HG02642 (cell line): ENCODE results near the gene FKTN.

Experiments used
- ATAC-seq: cut with Tn5 transposase; IDR thresholded peaks from one replicate; pipeline ENCODE4 v1.9.1; 2021; ENCODE audit warnings: mild to moderate bottlenecking; ENCODE audit not compliant: unreplicated experiment, poor library complexity

Gene FKTN

DNA sequence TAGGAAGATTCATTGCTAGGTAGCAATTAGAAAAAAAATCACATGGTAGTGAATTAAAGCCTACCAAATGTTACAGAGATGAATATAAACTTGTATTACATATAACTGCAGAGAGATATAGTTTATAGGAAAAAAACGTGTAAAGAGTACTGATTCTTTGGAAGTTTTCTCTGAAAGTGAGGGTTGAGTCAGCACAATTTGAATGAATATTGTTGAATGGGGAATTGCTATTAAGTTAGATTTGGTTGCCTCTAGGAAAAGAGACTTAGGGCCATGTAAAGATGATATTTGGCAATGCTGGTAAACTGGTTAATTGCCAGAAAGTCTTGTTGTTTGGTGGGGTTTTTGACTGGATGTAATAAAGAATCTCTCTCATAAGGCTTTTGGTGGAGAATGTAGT lies 67.2 kb downstream of the FKTN start:
- ATAC-seq: no peak

DNA sequence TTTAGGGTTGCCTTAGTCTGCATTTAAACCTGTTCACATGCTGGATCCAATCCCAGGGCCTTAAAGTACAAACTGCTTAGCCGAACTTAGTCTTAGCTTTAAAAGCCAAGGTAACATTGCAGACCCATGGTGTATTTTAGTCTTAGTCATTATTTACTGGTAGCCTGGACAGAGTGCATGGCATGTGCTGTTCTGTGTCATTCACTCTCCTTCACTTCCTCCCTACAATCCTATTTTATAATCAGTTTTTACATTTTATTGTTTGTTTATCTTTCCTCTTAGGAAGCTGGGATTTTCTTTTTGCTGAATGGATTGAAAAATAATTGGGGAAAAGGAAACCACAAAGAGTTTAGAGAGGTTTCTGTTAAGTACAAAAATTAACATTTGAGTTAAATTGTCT lies 74.9 kb downstream of the FKTN start:
- ATAC-seq: no peak

DNA sequence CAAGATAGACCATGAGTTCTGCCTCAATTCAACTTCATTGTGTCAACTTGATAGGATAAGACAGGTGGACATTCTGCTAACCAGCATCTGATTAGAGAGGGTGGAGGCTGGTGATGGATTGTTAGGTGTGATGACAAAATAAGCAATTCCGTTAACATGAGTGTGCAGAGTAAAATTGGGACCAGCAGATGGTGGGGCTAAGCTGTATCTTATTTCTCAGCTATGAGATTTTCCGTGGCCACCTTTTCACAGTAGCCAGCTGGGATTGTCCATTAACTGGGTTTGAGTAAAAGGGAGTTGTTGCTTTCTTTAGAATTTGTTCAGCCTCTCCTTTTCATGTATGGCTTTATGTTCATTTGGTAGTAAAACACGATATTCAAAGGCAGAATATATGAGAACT lies 75.5 kb downstream of the FKTN start:
- no peak for ATAC-seq

DNA sequence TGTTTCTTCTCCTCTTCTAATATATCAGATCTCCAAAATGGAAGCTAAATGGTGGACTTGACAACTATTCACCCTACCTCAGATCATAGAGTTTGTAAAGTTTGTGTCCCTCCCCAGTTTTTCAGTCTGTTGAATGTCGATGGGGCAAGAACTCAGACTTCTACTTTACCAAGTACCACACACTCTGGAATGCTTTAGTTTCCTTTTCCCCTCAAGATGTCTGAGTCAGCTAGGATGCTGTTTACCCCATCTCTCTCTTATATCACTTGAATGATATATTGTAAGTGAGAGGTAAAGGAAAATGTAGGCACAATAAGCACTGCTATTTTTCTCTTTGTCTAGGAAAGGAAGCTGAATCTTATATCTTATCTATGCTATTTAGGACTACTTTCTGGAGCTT lies 78.4 kb downstream of the FKTN start:
- no peak for ATAC-seq

DNA sequence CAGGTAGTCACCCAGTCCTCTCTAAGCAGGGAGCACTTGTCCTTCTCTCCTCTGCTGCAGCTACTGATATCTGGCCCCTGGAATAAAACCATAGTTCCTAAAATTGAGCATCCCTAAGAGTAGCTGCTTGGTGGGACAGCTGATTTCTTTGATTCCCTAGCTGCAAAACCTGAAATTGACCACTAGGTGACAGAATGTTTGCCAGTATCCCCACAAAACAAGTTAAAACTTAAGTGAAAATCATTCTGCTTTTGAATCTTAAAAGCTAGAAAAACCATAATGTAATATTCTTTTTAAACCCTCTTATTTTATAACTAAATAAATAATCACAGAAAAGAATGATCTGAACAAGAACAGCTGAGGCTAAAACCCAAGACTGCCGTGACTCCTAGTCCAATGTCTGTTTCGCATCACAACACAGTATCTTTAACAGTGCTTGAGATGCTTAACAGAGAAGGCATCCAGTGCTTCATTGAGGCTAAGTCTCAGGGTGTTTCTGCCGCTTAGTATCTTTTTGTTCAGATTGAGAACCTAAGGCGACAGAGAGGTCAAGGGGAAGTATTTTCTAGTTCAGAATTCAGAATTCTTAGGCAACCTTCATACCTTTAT lies 80.0 kb downstream of the FKTN start:
- ATAC-seq: no peak

GRCh38 chr9:105639936-105640335 lies 82.0 kb downstream of the FKTN start:
- no peak for ATAC-seq

- ATAC-seq: no peak
These were observed 85.9 kb downstream of the FKTN start for GRCh38 chr9:105643795-105644194.

- no peak for ATAC-seq
These were observed 89.1 kb downstream of the FKTN start for GRCh38 chr9:105646879-105647594.

GRCh38 chr9:105647595-105648349 lies 89.8 kb downstream of the FKTN start:
- ATAC-seq: no peak

GRCh38 chr9:105651806-105652205 lies 93.9 kb downstream of the FKTN start:
- no peak for ATAC-seq

DNA sequence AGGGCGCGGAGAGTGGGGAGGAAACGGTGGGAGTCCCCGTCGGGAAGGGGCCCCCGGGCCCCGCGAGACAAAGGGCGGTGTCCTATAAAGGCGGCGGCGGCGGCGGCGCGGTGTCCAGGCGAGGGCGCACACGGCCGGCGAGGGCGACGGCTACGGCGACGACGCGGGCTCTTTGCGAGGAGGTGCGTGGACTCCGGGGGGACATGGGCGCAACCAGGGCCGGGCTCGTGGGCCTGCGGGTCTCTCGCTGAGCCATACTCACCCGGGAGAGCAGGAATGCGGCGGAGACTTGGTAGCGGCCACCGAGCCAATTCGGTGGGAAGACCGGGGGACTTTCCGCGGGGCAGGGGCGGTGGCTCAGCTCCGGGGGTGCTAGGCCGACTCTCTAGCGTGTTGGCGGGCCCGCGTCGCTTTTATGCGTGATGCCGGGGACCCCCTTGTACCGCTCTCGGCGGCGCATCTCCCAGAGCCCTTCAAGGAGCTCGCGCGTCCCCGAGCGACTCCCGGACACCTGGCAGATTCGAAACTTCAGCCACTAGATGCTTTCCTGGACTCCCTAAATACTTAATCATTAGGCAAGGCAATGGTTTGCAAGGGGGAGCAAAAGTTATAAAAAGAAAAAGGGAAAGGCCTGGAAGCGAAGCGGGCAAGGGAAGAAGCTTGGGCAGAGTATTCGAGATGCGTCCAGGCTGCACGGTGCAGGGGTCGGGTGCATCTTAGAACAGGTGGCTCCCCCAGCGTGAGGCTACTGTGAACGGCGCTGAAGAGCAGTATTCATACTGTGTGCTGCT lies 98.4 kb downstream of the FKTN start:
- ATAC-seq: peak; percentile 76

DNA sequence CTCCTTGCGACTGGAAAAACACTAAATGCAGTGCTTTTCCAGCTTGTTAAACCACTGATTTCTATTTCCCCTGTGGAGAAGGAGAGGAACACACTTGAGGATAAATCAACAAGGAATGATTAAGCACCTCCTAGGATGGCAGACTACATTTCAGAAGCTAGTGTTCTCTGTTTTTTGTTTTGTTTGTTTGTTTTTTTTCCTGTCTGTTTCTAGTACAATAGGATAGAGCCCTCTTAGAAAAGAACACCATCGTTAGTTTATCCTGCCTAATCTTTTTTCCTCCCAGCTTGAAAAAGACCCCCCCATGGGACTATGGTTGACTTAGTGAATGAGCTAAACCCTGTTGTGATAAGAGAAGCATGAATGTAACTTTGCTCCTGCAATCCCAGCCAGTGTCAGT lies 100.4 kb downstream of the FKTN start:
- ATAC-seq: no peak

DNA sequence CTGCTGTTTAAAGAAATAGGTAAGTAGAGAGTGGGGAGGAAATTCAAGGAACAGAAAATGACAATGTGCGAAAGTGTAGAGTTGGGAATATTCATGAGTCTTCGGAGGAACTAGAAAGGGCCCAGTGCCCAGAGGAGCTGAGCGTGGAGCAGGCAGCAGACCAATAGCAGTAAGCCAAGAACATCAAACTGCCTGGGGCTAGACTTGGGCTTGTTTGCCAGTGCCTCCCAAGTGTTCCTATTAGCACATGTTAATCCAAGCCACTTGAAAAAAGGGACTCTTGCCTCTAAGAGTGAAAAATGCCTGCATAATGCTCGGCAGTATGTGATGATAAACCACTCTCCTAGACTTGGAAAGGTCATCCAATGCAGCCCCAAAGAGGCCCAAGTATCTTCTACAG lies 103.1 kb downstream of the FKTN start:
- no peak for ATAC-seq

DNA sequence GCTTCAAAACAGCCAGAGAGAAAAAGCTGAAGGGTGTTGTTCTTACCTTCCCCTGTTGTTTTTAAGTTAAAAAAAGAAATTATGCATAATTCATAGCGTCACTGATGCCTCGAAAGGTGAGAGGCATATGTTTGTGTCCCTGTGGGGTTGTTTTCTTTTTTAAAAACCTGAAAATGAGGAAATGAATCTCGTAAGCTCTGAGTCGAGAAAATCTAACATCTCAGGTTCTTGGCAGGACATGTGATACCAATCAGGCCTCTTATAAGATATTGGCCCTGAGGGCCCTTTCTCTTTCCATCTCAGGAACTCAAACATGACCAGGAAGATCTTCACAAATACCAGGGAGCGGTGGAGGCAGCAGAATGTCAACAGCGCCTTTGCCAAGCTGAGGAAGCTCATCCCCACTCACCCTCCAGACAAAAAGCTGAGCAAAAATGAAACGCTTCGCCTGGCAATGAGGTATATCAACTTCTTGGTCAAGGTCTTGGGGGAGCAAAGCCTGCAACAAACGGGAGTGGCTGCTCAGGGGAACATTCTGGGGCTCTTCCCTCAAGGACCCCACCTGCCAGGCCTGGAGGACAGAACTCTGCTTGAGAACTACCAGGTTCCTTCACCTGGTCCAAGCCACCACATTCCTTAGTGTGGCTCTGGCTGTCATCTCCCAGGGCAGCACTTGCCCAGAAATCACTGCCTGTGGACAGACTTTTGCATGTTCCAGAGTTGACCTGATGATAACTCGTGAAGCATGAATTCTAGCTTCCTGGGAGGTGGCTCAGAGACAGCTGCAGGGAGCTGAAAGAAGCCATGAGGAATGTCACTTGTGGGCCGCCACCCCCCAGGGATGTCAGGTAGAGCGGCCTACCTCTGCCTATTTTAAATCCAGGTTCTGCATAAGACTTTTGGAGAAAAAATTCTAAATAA lies 104.5 kb downstream of the FKTN start, which contains the start of gene TAL2:
Gene TAL2 (plus strand): TSS at position 274 of the 921 bp plus-strand sequence. CDS start 40 bp downstream, at position 314.
- peak; percentile 77 for ATAC-seq

DNA sequence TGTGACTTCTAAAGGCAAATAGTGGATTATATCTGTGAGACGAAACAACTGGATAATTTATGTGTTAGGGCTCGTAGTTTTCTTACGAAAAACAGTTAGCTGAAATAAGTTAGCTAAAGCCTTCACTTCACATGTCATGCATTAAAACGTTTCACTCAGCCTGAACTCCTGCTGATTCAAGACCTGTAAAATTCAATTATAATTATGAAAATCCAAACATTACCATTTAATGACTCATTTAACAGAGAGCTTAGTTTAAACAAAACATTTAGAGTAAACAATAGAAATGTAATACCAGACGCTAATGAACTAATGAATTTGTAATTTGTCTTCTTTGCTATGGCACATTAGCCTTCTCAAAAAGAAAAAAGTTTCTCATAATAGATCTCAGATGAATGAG lies 106.0 kb downstream of the FKTN start:
- no peak for ATAC-seq

- ATAC-seq: no peak
These were observed 109.9 kb downstream of the FKTN start for GRCh38 chr9:105667867-105668266.

GRCh38 chr9:105670315-105670714 lies 112.4 kb downstream of the FKTN start:
- no peak for ATAC-seq

DNA sequence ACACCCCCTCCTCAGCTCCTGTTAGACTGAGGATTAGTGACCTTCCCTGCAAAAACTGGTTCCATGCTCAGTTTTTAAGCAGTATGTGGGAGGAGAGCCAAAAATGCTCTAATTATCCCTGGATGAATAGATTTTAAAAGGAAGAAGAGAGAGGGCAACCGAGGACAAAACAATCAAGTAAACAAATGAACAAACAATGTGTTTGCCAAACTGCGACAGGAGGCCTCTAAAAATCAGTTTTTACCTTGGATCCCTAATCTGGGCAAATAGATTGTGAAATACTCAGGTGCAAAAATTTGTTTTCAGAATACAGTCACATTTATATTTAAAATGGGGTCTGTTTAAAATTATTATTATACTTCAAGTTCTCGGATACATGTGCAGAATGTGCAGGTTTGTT lies 112.8 kb downstream of the FKTN start:
- no peak for ATAC-seq

GRCh38 chr9:105672711-105673234 lies 114.8 kb downstream of the FKTN start:
- no peak for ATAC-seq
